PC-9 (cell line): ENCODE data around the gene COPZ1. TPM values are rescaled to one million over a fixed set of nuclear protein-coding genes. Genes with fewer than 3 reads are reported as not detected.

Experiments
- BruUV-seq: library from RNA; stranded (reverse); fragments of 400-500 nt; replicated peaks from 2 replicates; lab custom pipeline; 2021; lab: Mats Ljungman, UMichigan
- CTCF ChIA-PET: fragments of 300-600 bp; sonication (Branson Sonifier 250); formaldehyde crosslinking; loops from one replicate; lab custom pipeline; 2022; ENCODE audit warnings: antibody characterized with exemption; lab: Charles Lee
- POLR2A ChIA-PET: fragments of 300-600 bp; sonication (Branson Sonifier 250); formaldehyde crosslinking; loops from one replicate; lab custom pipeline; 2022; ENCODE audit warnings: antibody characterized with exemption; ENCODE audit not compliant: unreplicated experiment; lab: Charles Lee
- DNase-seq, 2 experiments: peaks; one replicate each; pipeline versions ENCODE4 v3.0.0 to v3.0.0-alpha.2; 2015 to 2022; ENCODE audit warnings: mixed read lengths in 1 of 2
- H2AFZ ChIP-seq: fragments of 200-600 bp; sonication (generic); 2 replicates; pipeline ENCODE4 v1.8.1; 2017; ENCODE audit warnings: antibody characterized with exemption
- H3F3A ChIP-seq: fragments of 200-600 bp; sonication (generic); 2 replicates; pipeline ENCODE4 v1.8.1; 2017; ENCODE audit warnings: antibody characterized with exemption, mild to moderate bottlenecking, low read depth; ENCODE audit not compliant: insufficient read depth
- H3K27ac ChIP-seq: fragments of 200-600 bp; sonication (generic); 2 replicates; pipeline ENCODE4 v1.6.1; 2016; ENCODE audit warnings: mixed run types
- H3K27me3 ChIP-seq: fragments of 200-600 bp; sonication (generic); 2 replicates; pipeline ENCODE4 v1.6.1; 2016; ENCODE audit warnings: low read depth, mixed run types; ENCODE audit not compliant: insufficient read depth
- H3K36me3 ChIP-seq: fragments of 200-600 bp; sonication (generic); 2 replicates; pipeline ENCODE4 v1.6.1; 2016; ENCODE audit warnings: low read depth, mixed run types
- H3K4me1 ChIP-seq: fragments of 200-600 bp; sonication (generic); replicated peaks from 2 replicates; pipeline ENCODE4 v1.6.1; 2016; ENCODE audit warnings: mixed run types; ENCODE audit not compliant: insufficient read depth
- H3K4me2 ChIP-seq: fragments of 200-600 bp; sonication (generic); 2 replicates; pipeline ENCODE4 v1.6.1; 2017; ENCODE audit warnings: mixed run types
- H3K4me3 ChIP-seq: fragments of 200-600 bp; sonication (generic); 2 replicates; pipeline ENCODE4 v1.6.1; 2016; ENCODE audit warnings: mixed run types
- H3K79me2 ChIP-seq: fragments of 200-600 bp; sonication (generic); 2 replicates; pipeline ENCODE4 v1.6.1; 2017; ENCODE audit warnings: low read depth, mixed run types
- H3K9me2 ChIP-seq: fragments of 200-600 bp; sonication (generic); 2 replicates; pipeline ENCODE4 v1.8.1; 2017; ENCODE audit warnings: mild to moderate bottlenecking; ENCODE audit not compliant: insufficient read depth
- H3K9me3 ChIP-seq: fragments of 200-600 bp; sonication (generic); 2 replicates; pipeline ENCODE4 v1.8.1; 2016; ENCODE audit warnings: low read depth; ENCODE audit not compliant: insufficient read depth
- H4K20me1 ChIP-seq: fragments of 200-600 bp; sonication (generic); 2 replicates; pipeline ENCODE4 v1.8.1; 2017; ENCODE audit not compliant: insufficient read depth
- CTCF ChIP-seq: fragments of 200-600 bp; sonication (generic); conservative IDR thresholded peaks from 2 replicates; pipeline ENCODE4 v1.6.1; 2017; ENCODE audit warnings: mixed run types, antibody characterized with exemption, mild to moderate bottlenecking, moderate library complexity
- EZH2 ChIP-seq: fragments of 200-600 bp; sonication (generic); IDR thresholded peaks from 2 replicates; pipeline ENCODE4 v1.8.0; 2017; ENCODE audit warnings: antibody characterized with exemption, low read depth
- intact Hi-C: fragments of 100-400 bp; cut with micrococcal nuclease; formaldehyde crosslinking; loops from one replicate; pipeline ENCODE4 v1.10.0; 2022; ENCODE audit not compliant: unreplicated experiment
- total RNA-seq: library from RNA; stranded (reverse); gene quantifications from 2 replicates; pipeline ENCODE4 v1.2.3, GENCODE V29; 2021

COPZ1 gene
- total RNA-seq, 1 experiment from 2014 or later = 232 TPM

GRCh38 chr12:54349036-54349435, 24.1 kb downstream of the COPZ1 start:
- intact Hi-C loops = no loop called here
- Histone ChIP-seq H2AFZ (no peak overlapping the region), H3K27me3 (no peaks in the 10 kb centered on the region), H3K4me2 (no peak overlapping the region), H3K36me3 (peaks cover 49% of the 10 kb centered on the region), H3K79me2 (no peaks in the 10 kb centered on the region), H3K27ac (no peak overlapping the region), H3K4me1 (no peaks in the 10 kb centered on the region), H4K20me1 (no peaks in the 10 kb centered on the region), H3F3A (peaks cover 35% of the 10 kb centered on the region; the same call in 1 of the 2 replicates), H3K4me3 (no peak overlapping the region), H3K9me3 (no peaks in the 10 kb centered on the region), H3K9me2 (no peaks in the 10 kb centered on the region)
- ChIA-PET CTCF (no interaction called here), POLR2A (no interaction called here)
- no TSS peak for BruUV-seq
- no peak for DNase-seq
- no peak for TF ChIP-seq CTCF
- no peak for TF ChIP-seq EZH2

- TF ChIP-seq EZH2 = no peak
- no peaks in the 10 kb centered on the region for H3K79me2 ChIP-seq
- no peaks in the 10 kb centered on the region for H4K20me1 ChIP-seq
- H2AFZ ChIP-seq = no peak overlapping the region
- no peak overlapping the region for H3K4me3 ChIP-seq
- peaks cover 44% of the 10 kb centered on the region for H3K36me3 ChIP-seq
- peaks cover 36% of the 10 kb centered on the region; the same call in 1 of the 2 replicates for H3F3A ChIP-seq
- no TSS peak for BruUV-seq
- ChIA-PET POLR2A (no interaction called here), CTCF (no interaction called here)
- H3K4me1 ChIP-seq = no peaks in the 10 kb centered on the region
- H3K9me3 ChIP-seq = no peaks in the 10 kb centered on the region
- H3K9me2 ChIP-seq = no peaks in the 10 kb centered on the region
- no peaks in the 10 kb centered on the region for H3K27me3 ChIP-seq
- DNase-seq = no peak
- no peak overlapping the region for H3K4me2 ChIP-seq
- no peak overlapping the region for H3K27ac ChIP-seq
- intact Hi-C loops = no loop called here
Measured at GRCh38 chr12:54349679-54350078, 24.7 kb downstream of the COPZ1 start.

GRCh38 chr12:54350743-54351142, 25.8 kb downstream of the COPZ1 start:
- no peaks in the 10 kb centered on the region for H3K27me3 ChIP-seq
- H3K4me2 ChIP-seq = no peak overlapping the region
- H2AFZ ChIP-seq = no peak overlapping the region
- H3K4me1 ChIP-seq = no peaks in the 10 kb centered on the region
- no peaks in the 10 kb centered on the region for H4K20me1 ChIP-seq
- H3K4me3 ChIP-seq = no peak overlapping the region
- no peaks in the 10 kb centered on the region for H3K79me2 ChIP-seq
- POLR2A ChIA-PET = no interaction called here
- H3K9me2 ChIP-seq = no peaks in the 10 kb centered on the region
- CTCF ChIA-PET = no interaction called here
- TF ChIP-seq EZH2 (no peak), CTCF (no peak)
- H3K36me3 ChIP-seq = peaks cover 34% of the 10 kb centered on the region
- no TSS peak for BruUV-seq
- no peak for DNase-seq
- intact Hi-C loops = no loop called here
- no peaks in the 10 kb centered on the region for H3K9me3 ChIP-seq
- peaks cover 41% of the 10 kb centered on the region; the same call in 1 of the 2 replicates for H3F3A ChIP-seq
- H3K27ac ChIP-seq = no peak overlapping the region

GRCh38 chr12:54351341-54351740, 26.4 kb downstream of the COPZ1 start:
- BruUV-seq = TSS peak; percentile 43
- ChIA-PET POLR2A (no interaction called here), CTCF (no interaction called here)
- Histone ChIP-seq H3K79me2 (no peaks in the 10 kb centered on the region), H3K27ac (no peak overlapping the region), H2AFZ (no peak overlapping the region), H3K4me1 (no peaks in the 10 kb centered on the region), H3K9me3 (no peaks in the 10 kb centered on the region), H3K4me2 (no peak overlapping the region), H3K9me2 (no peaks in the 10 kb centered on the region), H3K36me3 (peaks cover 34% of the 10 kb centered on the region), H4K20me1 (no peaks in the 10 kb centered on the region), H3K4me3 (no peak overlapping the region), H3K27me3 (no peaks in the 10 kb centered on the region), H3F3A (peaks cover 47% of the 10 kb centered on the region; the same call in 1 of the 2 replicates)
- TF ChIP-seq CTCF (no peak), EZH2 (no peak)
- intact Hi-C loops = no loop called here
- DNase-seq = no peak
